HepG2 (cell line): ENCODE data around the gene TNIP1. TPM values are rescaled to one million over a fixed set of nuclear protein-coding genes. Genes with fewer than 3 reads are reported as not detected.

Experiments used
- ATAC-seq: fragments of 200-7000 bp; cut with Tn5 transposase; 3 replicates; pipeline ENCODE4 v1.9.1; 2020; ENCODE audit warnings: mild to moderate bottlenecking, moderate library complexity
- BruUV-seq: library from RNA; stranded (reverse); fragments of 400-500 nt; replicated peaks from 2 replicates; lab custom pipeline; 2021; lab: Mats Ljungman, UMichigan
- CTCF ChIA-PET: fragments of 300-600 bp; formaldehyde crosslinking; extraction: SDS; loops from one replicate; lab custom pipeline; 2021; ENCODE audit warnings: low total read pairs, inconsistent platforms, low intra/inter-chr PET ratio; lab: Yijun Ruan, JAX
- POLR2A ChIA-PET: fragments of 350-600 bp; sonication (Branson Sonifier 250); formaldehyde crosslinking; loops from one replicate; lab custom pipeline; 2020; ENCODE audit warnings: antibody characterized with exemption, inconsistent platforms; lab: Yijun Ruan, JAX
- DNase-seq: peaks from one replicate; pipeline ENCODE4 v3.0.0-alpha.2; 2015; ENCODE audit warnings: low spot score
- FAIRE-seq: peaks from 3 replicates; lab custom pipeline; 2011; peaks lifted over from hg19 to GRCh38; lab: Jason Lieb, UNC
- H2AFZ ChIP-seq: one replicate; pipeline ENCODE4 v1.6.1; 2011; ENCODE audit warnings: low read length, inconsistent platforms
- H3K27ac ChIP-seq: fragments of 300-600 bp; 3 replicates; pipeline ENCODE4 v1.8.0; 2011; ENCODE audit warnings: mixed run types, mild to moderate bottlenecking, mixed read lengths, low read length, inconsistent platforms; ENCODE audit not compliant: insufficient read depth; ENCODE audit errors: extremely low read length
- H3K27me3 ChIP-seq, 2 experiments: fragments of 200-600 bp in 1 of 2; 2 replicates in 1 of 2; 3 replicates in 1 of 2; pipeline versions ENCODE4 v1.6.0 to v1.8.0; 2011; ENCODE audit warnings: low read length in 2 of 2, mild to moderate bottlenecking in 2 of 2, moderate library complexity in 2 of 2, inconsistent platforms in 1 of 2; ENCODE audit not compliant: insufficient read depth in 2 of 2, control insufficient read depth in 1 of 2
- H3K36me3 ChIP-seq, 2 experiments: fragments of 200-600 bp in 1 of 2; replicated peaks in 1 of 2; 2 replicates in 1 of 2; 3 replicates in 1 of 2; pipeline versions ENCODE4 v1.5.1 to v1.8.0; 2011; ENCODE audit warnings: low read length in 2 of 2, inconsistent platforms in 1 of 2; ENCODE audit not compliant: insufficient read depth in 2 of 2, control insufficient read depth in 1 of 2
- H3K4me1 ChIP-seq: 2 replicates; pipeline ENCODE4 v1.5.1; 2012; ENCODE audit warnings: low read length, inconsistent platforms; ENCODE audit not compliant: insufficient read depth
- H3K4me2 ChIP-seq: 2 replicates; pipeline ENCODE4 v1.6.0; 2011; ENCODE audit warnings: low read depth, low read length, inconsistent platforms
- H3K4me3 ChIP-seq, 3 experiments: fragments of 200-600 bp in 1 of 3; sonication (generic), shearing (Covaris generic) in 1 of 3; replicated peaks in 1 of 3; 2 replicates each; pipeline ENCODE4 v1.5.1; 2011 to 2016; ENCODE audit warnings: low read length in 3 of 3, inconsistent platforms in 2 of 3, low read depth in 2 of 3, mild to moderate bottlenecking in 2 of 3, control low read depth in 1 of 3, mixed read lengths in 1 of 3; ENCODE audit not compliant: insufficient read depth in 1 of 3
- H3K79me2 ChIP-seq: one replicate; pipeline ENCODE4 v1.6.1; 2011; ENCODE audit warnings: low read length, inconsistent platforms; ENCODE audit not compliant: insufficient read depth
- H3K9ac ChIP-seq: 2 replicates; pipeline ENCODE4 v1.6.0; 2011; ENCODE audit warnings: mild to moderate bottlenecking, low read depth, low read length, inconsistent platforms; ENCODE audit not compliant: insufficient read depth
- H3K9me3 ChIP-seq: 2 replicates; pipeline ENCODE4 v1.5.1; 2012; ENCODE audit warnings: mild to moderate bottlenecking, low read length
- H4K20me1 ChIP-seq: 2 replicates; pipeline ENCODE4 v1.6.0; 2011; ENCODE audit warnings: inconsistent platforms, mild to moderate bottlenecking, low read length, moderate library complexity; ENCODE audit not compliant: insufficient read depth
- CENPT ChIP-seq: sonication (generic); formaldehyde crosslinking; IDR thresholded peaks from 2 replicates; pipeline ENCODE4 v1.8.0; 2022; ENCODE audit warnings: low read depth, mild to moderate bottlenecking, moderate library complexity, missing genetic modification reagents
- FIP1L1 ChIP-seq: fragments of 200-400 bp; formaldehyde crosslinking; IDR thresholded peaks from 2 replicates; pipeline ENCODE4 v1.6.1; 2018; ENCODE audit warnings: low read depth, mild to moderate bottlenecking, low read length, moderate library complexity, borderline replicate concordance; ENCODE audit not compliant: insufficient read depth
- FOXO1 ChIP-seq: sonication (generic); formaldehyde crosslinking; IDR thresholded peaks from 2 replicates; pipeline ENCODE4 v1.4.0; 2020; ENCODE audit warnings: missing genetic modification reagents
- IKZF5 ChIP-seq: IDR thresholded peaks from 2 replicates; pipeline ENCODE4 v1.6.1; 2018; ENCODE audit warnings: missing genetic modification reagents, mild to moderate bottlenecking, missing compliant biosample characterization
- JUN ChIP-seq: sonication (generic); formaldehyde crosslinking; IDR thresholded peaks from 2 replicates; pipeline ENCODE4 v1.4.0; 2020; ENCODE audit warnings: mild to moderate bottlenecking, missing genetic modification reagents
- NFE2L2 ChIP-seq: fragments of 150-350 bp; IDR thresholded peaks from 2 replicates; pipeline ENCODE4 v1.6.1; 2014; ENCODE audit warnings: low read length
- NR3C1 ChIP-seq: sonication (generic); formaldehyde crosslinking; IDR thresholded peaks from 2 replicates; pipeline ENCODE4 v1.4.0; 2020; ENCODE audit warnings: missing genetic modification reagents
- PTBP1 ChIP-seq: fragments of 200-400 bp; formaldehyde crosslinking; IDR thresholded peaks from 2 replicates; pipeline ENCODE4 v1.6.1; 2018; ENCODE audit warnings: low read length, low read depth; ENCODE audit not compliant: poor library complexity, severe bottlenecking
- WIZ ChIP-seq: sonication (generic); formaldehyde crosslinking; IDR thresholded peaks from 2 replicates; pipeline ENCODE4 v1.5.1; 2020; ENCODE audit warnings: mild to moderate bottlenecking, missing genetic modification reagents
- ZNF160 ChIP-seq: sonication (generic); formaldehyde crosslinking; IDR thresholded peaks from 2 replicates; pipeline ENCODE4 v1.8.0; 2022; ENCODE audit warnings: mild to moderate bottlenecking, inconsistent platforms, missing genetic modification reagents
- ZNF256 ChIP-seq: sonication (generic); formaldehyde crosslinking; conservative IDR thresholded peaks from 2 replicates; pipeline ENCODE4 v1.4.0; 2020; ENCODE audit warnings: missing genetic modification reagents
- ZNF7 ChIP-seq: IDR thresholded peaks from 2 replicates; pipeline ENCODE4 v1.6.1; 2016; ENCODE audit warnings: missing biosample characterization, missing genetic modification reagents
- WGBS: methylation state at CpG from one replicate; pipeline ENCODE4 v1.1.6; 2017; ENCODE audit warnings: low lambda C conversion rate; 5-methylcytosine and 5-hydroxymethylcytosine counted together
- in situ Hi-C: cut with HindIII; loops from 2 replicates; pipeline ENCODE4 v1.10.0; 2017; ENCODE audit warnings: low pct_unique_long_range_greater_than_20kb; ENCODE audit not compliant: extremely low pct_ligation_motif_present
- intact Hi-C: fragments of 100-400 bp; cut with micrococcal nuclease; formaldehyde crosslinking; loops from one replicate; pipeline ENCODE4 v1.10.0; 2022; ENCODE audit not compliant: unreplicated experiment
- polyA plus RNA-seq, 8 experiments: library from polyadenylated mRNA; depleted of rRNA in 3 of 8; stranded (reverse) in 7 of 8; unstranded in 1 of 8; fragments of >200 nt; fragmentation: Illumina TruSeq in 4 of 8; extraction: Trizol in 4 of 8; gene quantifications; 2 replicates each; pipeline versions ENCODE4 v1.2.1 to v1.2.3, GENCODE V29; 2011 to 2016; ENCODE audit warnings: low read depth in 4 of 8, missing spikeins in 1 of 8, mixed read lengths in 1 of 8; ENCODE audit not compliant: insufficient read depth in 1 of 8
- total RNA-seq, 5 experiments: library from RNA; depleted of rRNA; stranded (reverse); fragments of >200 nt; fragmentation: Illumina TruSeq; extraction: Trizol; gene quantifications; 2 replicates each; pipeline ENCODE4 v1.2.3, GENCODE V29; 2016; ENCODE audit warnings: low read depth in 1 of 5

TNIP1 gene
- total and polyA plus RNA-seq, 2 of the 13 experiments (the other 11 are each of a cell fraction or from before 2014, with no cell fraction given) = 26.2 to 45.9 TPM

DNA sequence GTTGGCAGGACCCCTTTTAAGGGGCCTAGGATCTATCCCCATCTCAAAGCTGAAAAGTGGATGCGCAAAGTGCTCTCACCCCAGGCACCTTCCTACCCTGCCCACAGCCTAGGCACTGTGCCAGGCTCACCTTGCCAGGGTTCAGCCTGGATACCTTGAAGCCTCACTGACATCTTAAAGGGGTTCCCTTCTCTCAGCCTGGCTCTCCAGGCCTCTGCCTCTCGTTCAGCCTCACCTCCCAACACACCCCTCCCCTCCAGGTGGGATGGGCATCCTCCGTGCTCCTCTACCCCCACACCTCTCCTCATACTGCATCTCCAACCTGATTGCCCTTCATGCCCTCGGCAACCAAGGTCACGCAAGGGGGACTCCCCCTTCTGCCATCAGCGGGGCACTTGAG is 25.5 kb downstream of the TNIP1 start (continued):
- no peak for TF ChIP-seq ZNF7 (CRISPR knock-in tag)

- no peak for DNase-seq
- in situ Hi-C loops = loop anchor here (5.0 kb wide), 1 partner anchor 63 kb away; no protein-coding TSS in a partner anchor
- peaks cover 43 to 73% of the 10 kb centered on the region in 2 experiments for H3K36me3 ChIP-seq
Observed at GRCh38 chr5:151054709-151055108, 26.1 kb downstream of the TNIP1 start.

More at GRCh38 chr5:151054709-151055108, 26.1 kb downstream of the TNIP1 start:
- ChIA-PET CTCF (interaction anchor here (1.9 kb wide), 1 partner anchor 60 kb away, joined by 6 read pairs; no protein-coding TSS in a partner anchor), POLR2A (no interaction called here)
- no peak overlapping the region for H3K4me2 ChIP-seq
- H3K27ac ChIP-seq = no peak overlapping the region
- no peak overlapping the region for H2AFZ ChIP-seq
- no peaks in the 10 kb centered on the region for H3K79me2 ChIP-seq
- no peak for FAIRE-seq
- H3K4me3 ChIP-seq = no peak overlapping the region
- ATAC-seq = no peak
- BruUV-seq = no TSS peak
- H3K9me3 ChIP-seq = no peaks in the 10 kb centered on the region
- WGBS = 100% methylated on average over 3 of the region's 3 CpGs
- H3K4me1 ChIP-seq = no peaks in the 10 kb centered on the region
- no peak overlapping the region for H3K9ac ChIP-seq
- H4K20me1 ChIP-seq = peaks cover 3% of the 10 kb centered on the region; the same call in 1 of the 2 replicates
- no peak for TF ChIP-seq NR3C1
- no peak for TF ChIP-seq PTBP1
- TF ChIP-seq FIP1L1 = no peak
- TF ChIP-seq IKZF5 (CRISPR knock-in tag) = no peak
- TF ChIP-seq ZNF256 (CRISPR knock-in tag) = no peak
- TF ChIP-seq WIZ = no peak
- no peak for TF ChIP-seq ZNF160 (CRISPR knock-in tag)
- TF ChIP-seq FOXO1 (CRISPR knock-in tag) = no peak
- TF ChIP-seq CENPT (CRISPR knock-in tag) = no peak
- TF ChIP-seq NFE2L2 = no peak
- TF ChIP-seq JUN (CRISPR knock-in tag) = no peak
- H3K27me3 ChIP-seq = no peaks in the 10 kb centered on the region
- intact Hi-C loops = loop anchor here (5.0 kb wide), 1 partner anchor 33 kb away; no protein-coding TSS in a partner anchor
